ENCODE data around the gene MIA.

- TF ChIP-seq CTCF (IDR thresholded peaks at IDR 0.05): no peak
- no peak for TF ChIP-seq POLR2AphosphoS5 (IDR thresholded peaks at IDR 0.05)
- no peak for TF ChIP-seq POLR2A (IDR thresholded peaks at IDR 0.05)
Observed at GRCh38 chr19:40780582-40780981, 5.3 kb downstream of the MIA start.

Data from sigmoid colon (tissue), 4 donors.